ENCODE measurements around the gene LRRC3. TPM values are rescaled to one million over a fixed set of nuclear protein-coding genes. Genes with fewer than 3 reads are reported as not detected.
A peak's percentile ranks its signal among the peaks of the same experiment; 100 is the strongest.
"Not testable (repeated sequence)": the region's sequence is repeated elsewhere in the genome, so short reads cannot be mapped to it uniquely, and the experiment has no call there.

The LRRC3 gene
- total RNA-seq, 1 experiment from 2014 or later = 5.7 TPM

GRCh38 chr21:44478801-44479167, 23.5 kb downstream of the LRRC3 start:
- Mint-ChIP-seq H3K27me3 (ENCODE audit: low read depth) (no peaks in the 10 kb centered on the region; the same call in 1 of the 2 replicates), H3K4me1 (peaks cover 6% of the 10 kb centered on the region), H3K36me3 (no peaks in the 10 kb centered on the region; the same call in 1 of the 2 replicates), H3K9me3 (peaks cover 7% of the 10 kb centered on the region), H3K4me3 (no peak overlapping the region), H3K27ac (no peak overlapping the region)
- DNase-seq (ENCODE audit: low spot score) (no peak), ATAC-seq (no peak)
- ChIA-PET CTCF (no interaction called here), POLR2A (no interaction called here)
- no peak for TF ChIP-seq ZSCAN18 (CRISPR knock-in tag; IDR thresholded peaks at IDR 0.05)

GRCh38 chr21:44479556-44480199, 24.4 kb downstream of the LRRC3 start:
- POLR2A ChIA-PET; H3K27me3 Mint-ChIP-seq (ENCODE audit: low read depth); H3K9me3 Mint-ChIP-seq; ATAC-seq; H3K27ac Mint-ChIP-seq; H3K4me3 Mint-ChIP-seq; H3K36me3 Mint-ChIP-seq: not testable (repeated sequence)
- DNase-seq (ENCODE audit: low spot score) = peak; percentile 75
- TF ChIP-seq SP1 (CRISPR knock-in tag; conservative IDR thresholded peaks at IDR 0.05) (0 out of 2 replicates have a peak, but pooled peaks have one; percentile 18), CTCF (IDR thresholded peaks at IDR 0.05) (peak; percentile 57), MAX (CRISPR knock-in tag; IDR thresholded peaks at IDR 0.05) (peak; percentile 59; the same call in 1 of the 2 replicates)
- CTCF ChIA-PET = interaction anchor here (0.6 to 1.4 kb wide), 12 partner anchors 15 to 146 kb away, joined by 3 to 17 read pairs (median 4); partner anchors contain the start of gene LRRC3
- H3K4me1 Mint-ChIP-seq = peaks cover 14% of the 10 kb centered on the region

- ChIA-PET POLR2A (no interaction called here), CTCF (interaction anchor here (0.6 to 1.4 kb wide), 14 partner anchors 14 to 147 kb away, joined by 3 to 17 read pairs (median 4); partner anchors contain the start of gene LRRC3)
- DNase-seq (ENCODE audit: low spot score) (no peak), ATAC-seq (no peak)
- Mint-ChIP-seq H3K4me3 (no peak overlapping the region), H3K36me3 (no peaks in the 10 kb centered on the region; the same call in 1 of the 2 replicates), H3K27me3 (ENCODE audit: low read depth) (no peaks in the 10 kb centered on the region; the same call in 1 of the 2 replicates), H3K27ac (no peak overlapping the region), H3K9me3 (peaks cover 7% of the 10 kb centered on the region), H3K4me1 (peaks cover 17% of the 10 kb centered on the region)
- TF ChIP-seq GRHL2 (CRISPR knock-in tag; IDR thresholded peaks at IDR 0.05; ENCODE audit: insufficient replicate concordance, severe bottlenecking) = no peak
- no peak for TF ChIP-seq ZNF219 (CRISPR knock-in tag; IDR thresholded peaks at IDR 0.05; ENCODE audit: borderline replicate concordance)
- TF ChIP-seq MAX (CRISPR knock-in tag; IDR thresholded peaks at IDR 0.05) = no peak
Measured at GRCh38 chr21:44480200-44481053, 25.1 kb downstream of the LRRC3 start.

GRCh38 chr21:44482581-44483287, 27.4 kb downstream of the LRRC3 start:
- Mint-ChIP-seq H3K4me1 (peaks cover 23% of the 10 kb centered on the region), H3K27ac (no peak overlapping the region), H3K4me3 (no peak overlapping the region), H3K36me3 (peaks cover 2% of the 10 kb centered on the region), H3K9me3 (peaks cover 12% of the 10 kb centered on the region), H3K27me3 (ENCODE audit: low read depth) (no peaks in the 10 kb centered on the region; the same call in 1 of the 2 replicates)
- POLR2A ChIA-PET = no interaction called here
- ATAC-seq (no peak), DNase-seq (ENCODE audit: low spot score) (no peak)
- CTCF ChIA-PET = interaction anchor here (1.1 to 1.6 kb wide), 2 partner anchors 19 to 114 kb away, joined by 3 to 4 read pairs; no protein-coding TSS in a partner anchor
- TF ChIP-seq NR2C2 (CRISPR knock-in tag; IDR thresholded peaks at IDR 0.05) (no peak), CDX4 (CRISPR knock-in tag; IDR thresholded peaks at IDR 0.05; ENCODE audit: borderline replicate concordance) (no peak), FOXK1 (CRISPR knock-in tag; IDR thresholded peaks at IDR 0.05) (no peak), STAT6 (CRISPR knock-in tag; conservative IDR thresholded peaks at IDR 0.05; ENCODE audit: low read depth) (no peak), GABPB1 (CRISPR knock-in tag; IDR thresholded peaks at IDR 0.05) (peak; percentile 65), NFYB (CRISPR knock-in tag; conservative IDR thresholded peaks at IDR 0.05; ENCODE audit: low read depth) (peak; percentile 65), ZNF281 (CRISPR knock-in tag; IDR thresholded peaks at IDR 0.05) (no peak), SOX15 (CRISPR knock-in tag; IDR thresholded peaks at IDR 0.05) (no peak)
